ENCODE results near the gene RPL36.

DNA sequence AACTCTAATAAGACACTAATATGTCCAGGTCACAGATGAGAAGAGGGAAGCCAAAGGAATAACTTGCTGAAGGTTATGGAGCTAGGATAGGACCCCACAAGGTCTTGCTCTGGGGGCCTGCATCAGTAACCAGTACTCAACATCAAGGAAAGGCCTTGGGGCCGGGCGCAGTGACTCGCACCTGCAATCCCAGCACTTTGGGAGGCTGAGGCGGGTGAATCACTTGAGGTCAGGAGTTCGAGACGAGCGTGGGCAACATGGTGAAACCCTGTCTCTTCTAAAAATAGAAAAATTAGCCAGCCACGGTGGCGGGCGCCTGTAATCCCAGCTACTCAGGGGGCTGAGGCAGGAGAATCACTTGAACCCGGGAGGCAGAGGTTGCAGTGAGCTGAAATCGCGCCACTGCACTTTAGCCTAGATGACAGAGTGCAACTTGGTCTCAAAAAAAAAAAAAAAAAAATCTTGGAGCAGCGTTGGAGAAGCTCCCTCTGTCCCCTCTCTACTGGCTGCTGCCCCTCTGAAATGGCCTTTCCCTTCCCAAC is 28.0 kb downstream of the RPL36 start:
- TF ChIP-seq POLR2A (IDR thresholded peaks at IDR 0.05): no peak
- TF ChIP-seq, protein P1, sequence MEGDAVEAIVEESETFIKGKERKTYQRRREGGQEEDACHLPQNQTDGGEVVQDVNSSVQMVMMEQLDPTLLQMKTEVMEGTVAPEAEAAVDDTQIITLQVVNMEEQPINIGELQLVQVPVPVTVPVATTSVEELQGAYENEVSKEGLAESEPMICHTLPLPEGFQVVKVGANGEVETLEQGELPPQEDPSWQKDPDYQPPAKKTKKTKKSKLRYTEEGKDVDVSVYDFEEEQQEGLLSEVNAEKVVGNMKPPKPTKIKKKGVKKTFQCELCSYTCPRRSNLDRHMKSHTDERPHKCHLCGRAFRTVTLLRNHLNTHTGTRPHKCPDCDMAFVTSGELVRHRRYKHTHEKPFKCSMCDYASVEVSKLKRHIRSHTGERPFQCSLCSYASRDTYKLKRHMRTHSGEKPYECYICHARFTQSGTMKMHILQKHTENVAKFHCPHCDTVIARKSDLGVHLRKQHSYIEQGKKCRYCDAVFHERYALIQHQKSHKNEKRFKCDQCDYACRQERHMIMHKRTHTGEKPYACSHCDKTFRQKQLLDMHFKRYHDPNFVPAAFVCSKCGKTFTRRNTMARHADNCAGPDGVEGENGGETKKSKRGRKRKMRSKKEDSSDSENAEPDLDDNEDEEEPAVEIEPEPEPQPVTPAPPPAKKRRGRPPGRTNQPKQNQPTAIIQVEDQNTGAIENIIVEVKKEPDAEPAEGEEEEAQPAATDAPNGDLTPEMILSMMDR (IDR thresholded peaks at IDR 0.05): no peak

Data from right lobe of liver (tissue), 4 donors.